OCI-LY7 (cell line): Measurements from ENCODE around the gene INSIG2.

ENCODE experiments used
- CTCF ChIP-seq: fragments of 200-600 bp; sonication (generic); conservative IDR thresholded peaks from 2 replicates; pipeline ENCODE4 v1.5.1; 2014; ENCODE audit warnings: mild to moderate bottlenecking, antibody characterized with exemption, low read length, moderate library complexity, mixed read lengths
- EZH2phosphoT487 ChIP-seq: fragments of 200-600 bp; sonication (generic); IDR thresholded peaks from 2 replicates; pipeline ENCODE4 v1.6.1; 2018; ENCODE audit warnings: low read depth, borderline replicate concordance, mild to moderate bottlenecking, mixed run types, antibody characterized with exemption, low read length, moderate library complexity, mixed read lengths

DNA sequence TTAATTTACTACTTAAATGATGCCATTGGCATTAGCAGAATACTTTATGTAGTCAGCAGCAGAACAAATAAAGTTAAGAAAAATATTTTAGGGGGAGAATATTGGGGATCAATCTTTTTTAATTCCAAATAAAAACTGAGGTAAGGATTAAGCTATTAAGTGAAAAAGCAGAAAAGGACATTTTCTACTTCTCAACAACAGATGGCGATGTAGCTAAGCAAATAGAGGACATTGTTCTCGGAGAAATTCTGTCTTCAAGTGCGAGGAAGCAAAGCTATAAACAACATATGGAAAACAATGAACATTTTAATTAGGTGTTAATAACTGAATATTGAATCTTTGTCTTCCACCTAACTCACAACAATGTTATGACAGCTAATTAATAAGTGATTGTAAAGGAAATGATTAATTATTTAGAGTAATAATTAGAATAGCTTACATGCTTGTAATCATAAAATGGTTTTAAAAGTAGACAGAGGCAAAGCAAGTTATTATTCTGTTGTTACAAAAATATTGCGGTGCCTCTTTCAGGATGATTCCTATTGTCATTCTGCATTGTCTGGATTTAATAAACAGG is 41.5 kb upstream of the INSIG2 start:
- TF ChIP-seq CTCF (peak; percentile 96), EZH2phosphoT487 (no peak)
